SK-N-SH (cell line): ENCODE results near the gene CCR4. TPM values are rescaled to one million over a fixed set of nuclear protein-coding genes. Genes with fewer than 3 reads are reported as not detected.
"Not testable (repeated sequence)": the region's sequence is repeated elsewhere in the genome, so short reads cannot be mapped to it uniquely, and the experiment has no call there.

Experiments
- CTCF ChIA-PET: fragments of 300-600, 350-600 bp; formaldehyde crosslinking; extraction: SDS; loops from one replicate; lab custom pipeline; 2021; lab: Yijun Ruan, JAX
- POLR2A ChIA-PET: fragments of 350-600 bp; sonication (Branson Sonifier 250); formaldehyde crosslinking; extraction: SDS; loops from one replicate; lab custom pipeline; 2020; ENCODE audit warnings: antibody characterized with exemption, inconsistent platforms; lab: Yijun Ruan, JAX
- DNase-seq: peaks from one replicate; pipeline ENCODE4 v3.0.0; 2012
- H2AFZ ChIP-seq: fragments of 200-600 bp; sonication (generic); 2 replicates; pipeline ENCODE4 v1.8.1; 2016; ENCODE audit warnings: antibody characterized with exemption, mild to moderate bottlenecking, low read depth
- H3F3A ChIP-seq: fragments of 200-600 bp; sonication (generic); replicated peaks from 2 replicates; pipeline ENCODE3; 2016; ENCODE audit warnings: antibody characterized with exemption, mild to moderate bottlenecking; ENCODE audit not compliant: insufficient read depth
- H3K27ac ChIP-seq, 2 experiments: fragments of 200-500 bp in 1 of 2; fragments of 200-600 bp in 1 of 2; sonication (Bioruptor generic) in 1 of 2; sonication (generic), shearing (Covaris generic) in 1 of 2; 2 replicates each; pipeline versions ENCODE4 v1.5.1 to v1.6.1; 2014 to 2016; ENCODE audit warnings: low read depth in 2 of 2, inconsistent platforms in 1 of 2, low read length in 1 of 2, mild to moderate bottlenecking in 1 of 2, mixed read lengths in 1 of 2
- H3K27me3 ChIP-seq: fragments of 200-600 bp; sonication (generic), shearing (Covaris generic); 2 replicates; pipeline ENCODE4 v1.6.1; 2016; ENCODE audit warnings: mixed run types; ENCODE audit not compliant: insufficient read depth
- H3K36me3 ChIP-seq, 2 experiments: fragments of 200-500 bp in 1 of 2; fragments of 200-600 bp in 1 of 2; sonication (Bioruptor generic) in 1 of 2; sonication (generic) in 1 of 2; replicated peaks in 1 of 2; 2 replicates each; pipeline versions ENCODE3 to v1.5.1; 2014 to 2016; ENCODE audit warnings: low read length in 1 of 2, mild to moderate bottlenecking in 1 of 2; ENCODE audit not compliant: insufficient read depth in 2 of 2, control insufficient read depth in 1 of 2
- H3K4me1 ChIP-seq, 2 experiments: fragments of 200-500 bp in 1 of 2; fragments of 200-600 bp in 1 of 2; sonication (Bioruptor generic) in 1 of 2; sonication (generic), shearing (Covaris generic) in 1 of 2; 2 replicates each; pipeline versions ENCODE4 v1.5.1 to v1.6.1; 2014 to 2016; ENCODE audit warnings: low read depth in 1 of 2, low read length in 1 of 2, mixed run types in 1 of 2; ENCODE audit not compliant: insufficient read depth in 2 of 2, control insufficient read depth in 1 of 2
- H3K4me2 ChIP-seq: fragments of 200-600 bp; sonication (generic), shearing (Covaris generic); 2 replicates; pipeline ENCODE4 v1.6.1; 2017; ENCODE audit warnings: mixed run types
- H3K4me3 ChIP-seq, 2 experiments: fragments of 200-500 bp in 1 of 2; fragments of 200-600 bp in 1 of 2; sonication (Bioruptor generic) in 1 of 2; sonication (generic), shearing (Covaris generic) in 1 of 2; 2 replicates each; pipeline versions ENCODE4 v1.5.1 to v1.8.1; 2014 to 2016; ENCODE audit warnings: low read depth in 2 of 2, inconsistent platforms in 1 of 2, low read length in 1 of 2, mild to moderate bottlenecking in 1 of 2, mixed read lengths in 1 of 2, moderate library complexity in 1 of 2
- H3K79me2 ChIP-seq: fragments of 200-600 bp; sonication (generic); 2 replicates; pipeline ENCODE4 v1.8.1; 2017; ENCODE audit warnings: mild to moderate bottlenecking; ENCODE audit not compliant: insufficient read depth
- H3K9ac ChIP-seq: fragments of 200-600 bp; sonication (generic); 2 replicates; pipeline ENCODE4 v1.6.1; 2017; ENCODE audit warnings: mixed run types
- H3K9me2 ChIP-seq: fragments of 200-600 bp; sonication (generic); 2 replicates; pipeline ENCODE4 v1.6.1; 2017; ENCODE audit warnings: mixed run types
- H3K9me3 ChIP-seq: fragments of 200-600 bp; sonication (generic); 2 replicates; pipeline ENCODE4 v1.6.1; 2017; ENCODE audit warnings: mixed run types, mild to moderate bottlenecking, moderate library complexity
- H4K20me1 ChIP-seq: fragments of 200-600 bp; sonication (generic); 2 replicates; pipeline ENCODE4 v1.6.1; 2017; ENCODE audit warnings: mild to moderate bottlenecking, mixed run types; ENCODE audit not compliant: insufficient read depth
- CTCF ChIP-seq: fragments of 200-600 bp; sonication (generic); IDR thresholded peaks from 2 replicates; pipeline ENCODE4 v1.6.1; 2017; ENCODE audit warnings: antibody characterized with exemption, mild to moderate bottlenecking, moderate library complexity
- FOXJ3 ChIP-seq: sonication (generic); formaldehyde crosslinking; IDR thresholded peaks from 2 replicates; pipeline ENCODE4 v1.5.1; 2020; ENCODE audit warnings: mild to moderate bottlenecking, missing genetic modification reagents
- GABPA ChIP-seq: IDR thresholded peaks from 2 replicates; pipeline ENCODE4 v1.4.0; 2012; ENCODE audit warnings: low read depth, mild to moderate bottlenecking
- GATA2 ChIP-seq: sonication (generic); formaldehyde crosslinking; IDR thresholded peaks from 2 replicates; pipeline ENCODE4 v1.5.0; 2020; ENCODE audit warnings: mild to moderate bottlenecking, missing genetic modification reagents
- NFIC ChIP-seq: IDR thresholded peaks from 2 replicates; pipeline ENCODE4 v1.4.0; 2012; ENCODE audit warnings: borderline replicate concordance
- PBX3 ChIP-seq: IDR thresholded peaks from 2 replicates; pipeline ENCODE4; 2012
- RCOR1 ChIP-seq: fragments of 150-350 bp; IDR thresholded peaks from 2 replicates; pipeline ENCODE4 v1.6.1; 2017; ENCODE audit warnings: antibody characterized with exemption, low read length
- RFX5 ChIP-seq: IDR thresholded peaks from 2 replicates; pipeline ENCODE4 v1.6.1; 2012; ENCODE audit warnings: mild to moderate bottlenecking, improper control_type of control experiment, low read length
- SIN3A ChIP-seq: IDR thresholded peaks from 2 replicates; pipeline ENCODE4 v1.6.1; 2012; ENCODE audit warnings: low read depth, mild to moderate bottlenecking, low read length, moderate library complexity, borderline replicate concordance
- USF2 ChIP-seq: fragments of 150-350 bp; IDR thresholded peaks from 2 replicates; pipeline ENCODE4 v1.6.1; 2017; ENCODE audit warnings: antibody characterized with exemption, low read length, low read depth, borderline replicate concordance
- WGBS: methylation state at CpG from one replicate; pipeline ENCODE4 v1.1.6; 2017; ENCODE audit warnings: low lambda C conversion rate; 5-methylcytosine and 5-hydroxymethylcytosine counted together
- polyA plus RNA-seq, 3 experiments: library from polyadenylated mRNA; depleted of rRNA; stranded (reverse); fragments of >200 nt; gene quantifications; 2 replicates each; pipeline ENCODE4 v1.2.3, GENCODE V29; 2012
- TF ChIP-seq, protein P1 (sequence below): fragments of 150-350 bp; IDR thresholded peaks from 2 replicates; pipeline ENCODE4 v1.6.1; 2016; ENCODE audit warnings: mild to moderate bottlenecking, low read depth, low read length

Gene CCR4
- polyA plus RNA-seq, 1 of the 3 experiments (the other 2 are of a cell fraction) = not detected

DNA sequence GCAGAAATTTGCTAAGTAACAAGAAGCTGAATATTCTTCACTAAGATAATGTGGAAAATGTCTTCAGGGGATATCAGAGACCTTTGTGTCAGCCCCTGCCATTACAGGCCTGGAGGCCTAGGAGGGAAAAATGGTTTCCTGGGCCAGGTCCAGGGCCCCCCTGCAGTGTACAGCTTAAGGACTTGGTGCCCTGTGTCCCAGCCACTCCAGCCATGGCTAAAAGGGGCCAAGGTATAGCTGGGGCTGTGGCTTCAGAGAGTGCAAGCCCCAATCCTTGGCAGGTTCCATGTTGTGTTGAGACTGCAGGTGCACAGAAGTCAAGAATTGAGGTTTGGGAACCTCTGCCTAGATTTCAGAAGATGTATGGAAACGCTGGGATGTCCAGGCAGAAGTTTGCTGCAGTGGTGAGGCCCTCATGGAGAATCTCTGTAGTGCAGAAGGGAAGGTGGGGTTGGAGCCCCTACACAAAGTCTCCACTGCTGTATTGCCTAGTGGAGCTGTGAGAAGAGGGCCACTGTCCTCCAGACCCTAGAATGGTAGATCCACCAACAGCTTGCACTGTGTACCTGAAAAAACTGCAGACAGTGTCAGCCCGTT lies 14.3 kb downstream of the CCR4 start:
- WGBS = 28% methylated on average over 2 of the region's 2 CpGs
- CTCF ChIA-PET = not testable (repeated sequence)

GRCh38 chr3:32966627-32967026 lies 15.2 kb downstream of the CCR4 start:
- H3K79me2 ChIP-seq, H3F3A ChIP-seq, H3K9me2 ChIP-seq, H4K20me1 ChIP-seq, H3K4me3 ChIP-seq, H3K4me2 ChIP-seq, H3K4me1 ChIP-seq, H3K9me3 ChIP-seq, H3K36me3 ChIP-seq, H3K9ac ChIP-seq, POLR2A ChIA-PET, H2AFZ ChIP-seq, H3K27me3 ChIP-seq, H3K27ac ChIP-seq, DNase-seq: not testable (repeated sequence)
- CTCF ChIA-PET = interaction anchor here (0.6 kb wide), 1 partner anchor 116 kb away, joined by 3 read pairs; no protein-coding TSS in a partner anchor
- WGBS = 57% methylated on average over 5 of the region's 5 CpGs

More for the DNA sequence above, 14.3 kb downstream of the CCR4 start:
- H3K4me2 ChIP-seq, H3K27me3 ChIP-seq, H3K27ac ChIP-seq, H3F3A ChIP-seq, H3K9me2 ChIP-seq, H3K36me3 ChIP-seq, H3K79me2 ChIP-seq, POLR2A ChIA-PET, H3K4me3 ChIP-seq, DNase-seq, H2AFZ ChIP-seq, H3K9ac ChIP-seq, H3K4me1 ChIP-seq, H3K9me3 ChIP-seq, H4K20me1 ChIP-seq: not testable (repeated sequence)

GRCh38 chr3:32968166-32968919 lies 16.9 kb downstream of the CCR4 start:
- Histone ChIP-seq H3K9me3 (no peaks in the 10 kb centered on the region), H3K9ac (no peak overlapping the region), H3K4me3 (no peak overlapping the region), H3K4me1 (no peaks in the 10 kb centered on the region), H3K79me2 (no peaks in the 10 kb centered on the region), H3K36me3 (no peaks in the 10 kb centered on the region), H3K4me2 (no peak overlapping the region), H3K27me3 (no peaks in the 10 kb centered on the region), H3F3A (no peaks in the 10 kb centered on the region), H2AFZ (no peak overlapping the region), H4K20me1 (no peaks in the 10 kb centered on the region), H3K27ac (no peak overlapping the region), H3K9me2 (no peaks in the 10 kb centered on the region)
- ChIA-PET POLR2A (no interaction called here), CTCF (interaction anchor here (0.8 to 1.4 kb wide), 4 partner anchors 14 to 163 kb away, joined by 3 read pairs; no protein-coding TSS in a partner anchor)
- no peak for DNase-seq
- WGBS = 40% methylated on average over 2 of the region's 3 CpGs
- TF ChIP-seq RCOR1 = no peak
- no peak for TF ChIP-seq SIN3A
- no peak for TF ChIP-seq CTCF
- TF ChIP-seq RFX5 = no peak
- TF ChIP-seq PBX3 = no peak
- TF ChIP-seq, protein P1, sequence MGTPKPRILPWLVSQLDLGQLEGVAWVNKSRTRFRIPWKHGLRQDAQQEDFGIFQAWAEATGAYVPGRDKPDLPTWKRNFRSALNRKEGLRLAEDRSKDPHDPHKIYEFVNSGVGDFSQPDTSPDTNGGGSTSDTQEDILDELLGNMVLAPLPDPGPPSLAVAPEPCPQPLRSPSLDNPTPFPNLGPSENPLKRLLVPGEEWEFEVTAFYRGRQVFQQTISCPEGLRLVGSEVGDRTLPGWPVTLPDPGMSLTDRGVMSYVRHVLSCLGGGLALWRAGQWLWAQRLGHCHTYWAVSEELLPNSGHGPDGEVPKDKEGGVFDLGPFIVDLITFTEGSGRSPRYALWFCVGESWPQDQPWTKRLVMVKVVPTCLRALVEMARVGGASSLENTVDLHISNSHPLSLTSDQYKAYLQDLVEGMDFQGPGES = no peak
- TF ChIP-seq FOXJ3 = no peak
- no peak for TF ChIP-seq GATA2 (CRISPR knock-in tag)
- TF ChIP-seq GABPA = no peak
- no peak for TF ChIP-seq NFIC
- TF ChIP-seq USF2 = no peak
